HG02588 (cell line): ENCODE results near the gene LRRN2.
"Not testable (repeated sequence)": the region's sequence is repeated elsewhere in the genome, so short reads cannot be mapped to it uniquely, and the experiment has no call there.

Experiments
- ATAC-seq: cut with Tn5 transposase; IDR thresholded peaks from one replicate; pipeline ENCODE4 v1.9.1; 2021; ENCODE audit warnings: mild to moderate bottlenecking, moderate library complexity; ENCODE audit not compliant: unreplicated experiment

Gene LRRN2

GRCh38 chr1:204633665-204634064 lies 51.9 kb downstream of the LRRN2 start:
- ATAC-seq, result no peak

GRCh38 chr1:204630132-204630905 lies 55.2 kb downstream of the LRRN2 start:
- ATAC-seq, result no peak

GRCh38 chr1:204629459-204629858 lies 56.1 kb downstream of the LRRN2 start:
- not testable (repeated sequence) for ATAC-seq

GRCh38 chr1:204628868-204629267 lies 56.7 kb downstream of the LRRN2 start:
- ATAC-seq, result no peak

- no peak for ATAC-seq
Observed at GRCh38 chr1:204627436-204627835, 58.1 kb downstream of the LRRN2 start.

- no peak for ATAC-seq
Observed at GRCh38 chr1:204626381-204626780, 59.2 kb downstream of the LRRN2 start.

- ATAC-seq, result no peak
Observed at GRCh38 chr1:204624631-204625216, 60.8 kb downstream of the LRRN2 start.

GRCh38 chr1:204623894-204624361 lies 61.6 kb downstream of the LRRN2 start:
- no peak for ATAC-seq

- ATAC-seq, result no peak
Observed at GRCh38 chr1:204623365-204623893, 62.1 kb downstream of the LRRN2 start.

- no peak for ATAC-seq
Observed at GRCh38 chr1:204621996-204622395, 63.5 kb downstream of the LRRN2 start.

GRCh38 chr1:204621396-204621795 lies 64.1 kb downstream of the LRRN2 start:
- ATAC-seq, result no peak

GRCh38 chr1:204619721-204620120 lies 65.8 kb downstream of the LRRN2 start:
- no peak for ATAC-seq

GRCh38 chr1:204618148-204618760 lies 67.3 kb downstream of the LRRN2 start:
- no peak for ATAC-seq

- no peak for ATAC-seq
Observed at GRCh38 chr1:204617256-204618147, 68.0 kb downstream of the LRRN2 start.

- ATAC-seq, result no peak
Observed at GRCh38 chr1:204616641-204617040, 68.9 kb downstream of the LRRN2 start.

GRCh38 chr1:204615881-204616280 lies 69.7 kb downstream of the LRRN2 start:
- no peak for ATAC-seq

- no peak for ATAC-seq
Observed at GRCh38 chr1:204613636-204614035, 71.9 kb downstream of the LRRN2 start.

- ATAC-seq, result no peak
Observed at GRCh38 chr1:204612326-204612725, 73.2 kb downstream of the LRRN2 start.

- no peak for ATAC-seq
Observed at GRCh38 chr1:204611036-204611435, 74.5 kb downstream of the LRRN2 start.

- ATAC-seq, result no peak
Observed at GRCh38 chr1:204607910-204608309, 77.6 kb downstream of the LRRN2 start.

- ATAC-seq, result no peak
Observed at GRCh38 chr1:204605791-204606190, 79.7 kb downstream of the LRRN2 start.
